ENCODE measurements around the gene CITED2.
"Not testable (repeated sequence)": the region's sequence is repeated elsewhere in the genome, so short reads cannot be mapped to it uniquely, and the experiment has no call there.

CITED2 gene

DNA sequence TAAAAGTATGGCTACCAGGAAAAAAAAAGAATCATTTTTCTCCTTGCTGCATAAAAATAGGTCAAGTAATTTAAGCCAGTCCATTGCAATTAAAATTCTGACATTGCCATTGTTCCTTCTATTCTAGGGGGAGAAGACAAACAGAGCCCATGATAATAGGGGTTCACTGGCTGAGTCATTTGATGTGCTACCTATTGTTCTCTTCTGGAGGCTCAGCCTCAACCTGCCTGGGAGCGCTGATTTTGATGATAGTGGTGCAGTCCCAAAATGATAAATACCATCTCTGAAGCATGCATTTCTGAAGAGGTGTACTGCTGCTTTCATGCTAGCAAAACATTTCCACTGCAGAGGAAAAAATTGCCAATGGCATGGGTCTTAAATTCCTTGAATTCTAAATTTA, 5.8 kb downstream of the CITED2 start:
- in situ Hi-C loops (cut with HindIII; ENCODE audit: low sequenced_read_pairs), result no loop called here

DNA sequence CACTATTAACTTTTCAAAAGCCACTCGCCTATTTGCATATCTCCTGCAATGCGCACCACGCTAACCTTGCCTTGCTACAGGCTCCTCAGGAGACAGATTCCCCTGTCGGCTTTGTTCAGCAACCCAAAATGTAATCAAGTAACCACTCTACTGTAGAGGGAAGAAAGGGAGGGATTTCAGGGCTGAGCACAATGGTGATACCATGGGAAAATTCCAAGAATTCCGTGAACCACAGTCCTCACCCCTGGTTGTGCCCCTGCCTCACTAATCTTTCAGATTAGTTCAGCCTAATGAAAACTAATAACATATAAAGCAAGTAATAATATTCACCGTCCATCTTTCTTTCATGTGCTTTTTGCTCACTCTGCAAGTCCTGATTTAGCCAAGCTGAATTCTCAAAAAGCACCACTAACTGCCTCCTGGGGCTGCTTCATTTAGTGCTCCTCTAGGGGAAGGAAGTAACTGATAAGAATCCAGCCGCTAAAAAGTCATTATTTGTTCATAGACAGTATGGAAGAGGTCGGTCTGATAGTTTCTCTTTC, 6.6 kb downstream of the CITED2 start:
- in situ Hi-C loops (cut with HindIII; ENCODE audit: low sequenced_read_pairs), result no loop called here

DNA sequence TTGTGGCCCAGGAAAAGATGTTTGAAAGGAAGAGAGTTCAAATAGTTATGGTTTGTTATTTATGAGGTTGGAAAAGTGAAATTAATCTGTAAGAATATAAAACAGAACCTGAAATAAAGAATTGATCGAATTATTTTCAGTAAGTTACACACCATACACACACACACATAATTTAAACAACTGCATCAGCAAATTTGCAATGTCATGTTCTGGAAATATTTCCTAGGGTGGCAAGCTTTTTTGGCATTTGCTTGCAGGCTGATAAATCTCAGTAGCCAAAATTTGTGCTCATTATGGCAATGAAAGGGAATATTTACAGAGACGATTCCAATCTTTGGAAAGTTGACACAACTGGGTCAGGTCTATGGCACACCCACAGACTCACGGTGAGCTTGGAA, 9.5 kb downstream of the CITED2 start:
- in situ Hi-C loops (cut with HindIII; ENCODE audit: low sequenced_read_pairs), result no loop called here

DNA sequence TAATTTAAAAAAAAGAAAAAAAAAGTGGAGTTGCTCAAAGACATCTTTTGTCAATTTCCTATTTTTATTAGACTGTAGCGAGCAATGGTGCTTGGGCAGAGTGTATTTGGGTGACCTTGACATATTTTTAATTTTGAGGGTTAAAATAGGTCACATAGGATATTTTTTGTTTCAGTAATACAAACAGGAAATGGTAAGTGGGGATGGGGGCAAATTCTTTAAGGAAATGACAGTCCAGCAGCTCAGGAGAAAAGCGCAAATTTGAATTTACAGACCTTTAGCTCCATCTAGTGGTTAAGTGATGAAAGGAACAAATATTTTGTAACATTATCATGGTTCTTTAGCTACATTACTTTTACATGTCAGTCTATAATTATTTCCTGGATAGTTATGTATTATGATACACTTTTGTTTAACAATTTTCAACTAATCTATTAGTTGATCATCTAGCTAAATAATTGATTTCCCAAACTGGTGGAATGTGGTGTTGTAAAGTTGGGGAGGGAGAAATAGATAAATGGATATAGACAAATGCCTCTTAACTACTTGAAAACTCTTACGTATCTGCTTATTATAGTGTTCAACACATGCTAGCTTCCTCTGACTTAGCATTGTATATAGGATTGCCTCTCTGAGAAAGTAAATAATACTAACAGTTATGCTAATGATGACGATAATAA, 10.0 kb downstream of the CITED2 start:
- in situ Hi-C loops (cut with HindIII; ENCODE audit: low sequenced_read_pairs), result no loop called here

DNA sequence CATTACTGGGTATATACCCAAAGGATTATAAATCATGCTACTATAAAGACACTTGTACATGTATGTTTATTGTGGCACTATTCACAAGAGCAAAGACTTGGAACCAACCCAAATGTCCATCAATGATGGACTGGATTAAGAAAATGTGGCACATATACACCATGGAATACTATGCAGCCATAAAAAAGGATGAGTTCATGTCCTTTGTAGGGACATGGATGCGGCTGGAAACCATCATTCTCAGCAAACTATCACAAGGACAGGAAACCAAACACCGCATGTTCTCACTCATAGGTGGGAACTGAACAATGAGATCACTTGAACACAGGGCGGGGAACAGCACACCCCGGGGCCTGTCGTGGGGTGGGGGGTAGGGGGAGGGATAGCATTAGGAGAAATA, 10.7 kb downstream of the CITED2 start:
- in situ Hi-C loops (cut with HindIII; ENCODE audit: low sequenced_read_pairs), result not testable (repeated sequence)

DNA sequence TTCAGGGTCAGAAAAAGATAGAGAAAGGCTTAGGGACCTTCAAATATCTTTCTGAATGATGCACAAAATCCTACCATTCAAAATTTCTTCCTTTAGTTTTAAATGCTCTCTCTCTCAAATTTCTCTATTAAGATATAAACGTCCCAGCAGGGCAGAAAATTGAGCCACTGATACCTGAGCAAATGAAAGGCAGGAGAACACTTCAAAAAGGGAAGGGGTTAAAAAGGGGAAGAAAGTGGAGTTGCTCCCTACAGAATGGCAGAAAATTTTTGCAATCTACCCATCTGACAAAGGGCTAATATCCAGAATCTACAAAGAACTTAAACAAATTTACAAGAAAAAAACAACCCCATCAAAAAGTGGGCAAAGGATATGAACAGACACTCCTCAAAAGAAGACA, 11.3 kb downstream of the CITED2 start:
- in situ Hi-C loops (cut with HindIII; ENCODE audit: low sequenced_read_pairs), result not testable (repeated sequence)

DNA sequence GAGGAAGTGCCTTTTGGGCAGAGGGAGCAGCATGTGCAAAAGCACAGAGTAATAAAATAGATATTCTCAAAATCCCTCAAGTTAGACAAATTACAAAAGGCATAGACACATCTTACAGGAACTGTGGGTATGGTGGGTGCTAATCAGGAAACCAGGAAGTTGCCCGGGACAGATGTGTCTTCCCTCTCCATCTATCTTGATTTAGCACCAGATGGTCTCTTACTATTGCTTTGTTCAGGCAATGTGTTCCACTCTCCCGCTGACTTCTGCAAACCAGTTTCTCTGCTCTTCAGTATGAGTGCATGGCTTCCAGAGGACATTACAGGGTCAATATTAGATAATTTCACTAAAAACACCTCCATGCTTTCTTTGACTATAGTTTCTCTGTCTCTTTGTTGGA, 13.2 kb downstream of the CITED2 start:
- in situ Hi-C loops (cut with HindIII; ENCODE audit: low sequenced_read_pairs), result no loop called here

DNA sequence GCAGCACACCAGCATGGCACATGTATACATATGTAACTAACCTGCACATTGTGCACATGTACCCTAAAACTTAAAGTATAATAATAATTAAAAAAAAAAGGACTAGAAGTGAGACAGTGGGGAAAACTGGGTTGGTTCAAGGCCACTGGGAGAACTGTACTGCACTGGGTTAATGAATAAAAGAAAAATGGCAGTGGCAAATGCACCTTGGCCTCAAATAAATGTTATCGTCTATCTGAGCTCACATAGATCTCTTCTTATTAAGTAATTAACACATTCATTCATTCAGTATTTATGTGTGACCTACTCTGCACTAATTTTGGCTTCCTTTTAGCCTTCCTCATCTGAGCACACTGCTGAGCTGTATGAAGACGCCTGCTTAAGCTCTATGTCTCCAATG, 17.5 kb downstream of the CITED2 start:
- in situ Hi-C loops (cut with HindIII; ENCODE audit: low sequenced_read_pairs), result no loop called here

DNA sequence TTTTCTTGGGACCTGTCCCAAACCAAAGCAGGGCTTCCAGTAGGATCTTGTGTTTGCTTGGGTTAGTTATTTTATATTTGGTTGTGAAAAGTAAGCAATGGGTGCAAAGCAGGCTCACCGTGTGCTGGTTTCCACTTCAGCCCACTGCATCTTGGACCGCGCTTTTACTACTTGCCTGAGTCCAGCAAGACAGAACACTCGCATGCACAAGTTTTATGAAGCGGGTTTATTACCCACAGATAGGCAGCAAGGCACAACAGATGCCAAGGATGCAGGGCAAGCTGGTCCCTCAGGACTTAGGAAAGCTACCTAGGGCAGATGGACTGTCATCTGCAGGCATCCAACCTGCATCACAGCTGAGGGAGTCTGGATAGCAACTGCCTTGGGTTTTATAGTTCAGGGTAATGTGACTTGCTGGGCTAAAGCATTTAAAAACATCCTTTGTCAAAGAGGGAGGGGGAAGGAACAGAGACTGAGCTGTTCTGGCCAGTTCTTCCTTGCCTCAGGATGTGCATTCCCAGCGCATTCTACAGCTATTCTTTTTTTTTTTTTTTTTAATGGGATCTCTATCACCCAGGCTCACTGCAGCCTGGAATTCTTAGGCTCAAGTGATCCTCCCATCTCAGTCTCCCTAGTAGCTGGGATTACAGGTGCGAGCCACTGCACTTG, 18.5 kb downstream of the CITED2 start:
- in situ Hi-C loops (cut with HindIII; ENCODE audit: low sequenced_read_pairs), result no loop called here

DNA sequence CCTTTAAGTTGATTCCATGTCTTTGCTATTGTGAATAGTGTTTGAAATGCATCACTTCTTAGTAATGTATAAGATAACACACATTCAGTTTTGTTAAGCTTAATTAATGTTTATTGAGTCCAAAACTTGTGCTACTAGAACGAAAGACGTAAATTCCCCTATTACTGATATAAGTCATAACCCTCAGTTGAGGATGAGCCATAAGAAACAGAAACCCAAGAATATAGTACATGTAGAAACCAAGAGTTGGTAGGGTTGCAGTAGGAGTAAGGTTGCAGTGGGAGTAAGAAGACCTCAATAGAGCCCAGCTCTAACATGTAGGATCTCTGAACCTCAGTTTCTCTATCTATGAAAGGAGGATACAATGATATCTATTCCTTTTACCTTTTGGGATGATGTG, 19.3 kb downstream of the CITED2 start:
- in situ Hi-C loops (cut with HindIII; ENCODE audit: low sequenced_read_pairs), result no loop called here

DNA sequence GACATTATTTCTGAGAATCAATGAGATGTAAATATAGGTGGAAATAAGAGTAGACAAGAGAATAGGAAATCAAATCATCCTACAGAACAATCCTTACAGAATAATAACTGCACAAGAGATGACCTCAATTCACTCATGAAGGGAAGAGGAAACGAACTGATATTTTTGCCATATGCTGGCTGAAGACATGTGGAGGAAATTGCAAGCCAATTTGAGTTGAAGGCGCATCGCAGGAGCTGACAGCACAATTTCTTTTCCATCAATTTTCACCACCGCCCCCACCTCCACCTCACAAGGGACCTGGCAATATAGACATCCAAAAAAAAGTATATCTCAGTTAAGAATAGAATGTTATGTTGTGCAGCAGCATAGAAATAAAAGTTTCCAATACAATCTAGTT, 20.3 kb downstream of the CITED2 start:
- in situ Hi-C loops (cut with HindIII; ENCODE audit: low sequenced_read_pairs), result no loop called here

DNA sequence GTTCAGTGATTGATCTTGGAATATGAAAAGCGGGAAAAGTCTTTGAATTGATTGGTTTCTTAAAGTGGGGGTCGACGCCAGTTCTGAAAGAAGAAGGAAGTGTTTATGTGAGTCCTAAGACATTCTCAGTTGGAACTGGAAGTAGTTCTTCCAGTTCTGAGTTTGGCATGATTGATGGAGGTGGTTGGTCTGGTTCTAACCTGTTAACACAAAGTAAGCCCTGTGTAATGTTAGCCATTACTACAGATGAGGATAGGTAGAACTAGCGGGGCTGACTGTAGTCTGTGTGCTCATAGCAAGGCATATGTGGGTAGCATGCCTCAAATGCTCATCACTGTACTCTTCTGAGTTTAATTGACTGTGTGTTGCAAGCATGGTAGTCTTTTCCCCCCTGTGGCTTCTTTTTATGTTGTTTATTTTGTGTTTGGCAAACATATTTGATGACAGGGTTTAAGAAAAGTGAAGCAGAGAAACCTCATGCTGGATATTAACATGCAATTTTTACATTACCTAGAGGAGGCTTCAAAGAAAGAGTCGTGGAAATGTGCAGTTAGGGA, 24.9 kb downstream of the CITED2 start:
- in situ Hi-C loops (cut with HindIII; ENCODE audit: low sequenced_read_pairs), result no loop called here

DNA sequence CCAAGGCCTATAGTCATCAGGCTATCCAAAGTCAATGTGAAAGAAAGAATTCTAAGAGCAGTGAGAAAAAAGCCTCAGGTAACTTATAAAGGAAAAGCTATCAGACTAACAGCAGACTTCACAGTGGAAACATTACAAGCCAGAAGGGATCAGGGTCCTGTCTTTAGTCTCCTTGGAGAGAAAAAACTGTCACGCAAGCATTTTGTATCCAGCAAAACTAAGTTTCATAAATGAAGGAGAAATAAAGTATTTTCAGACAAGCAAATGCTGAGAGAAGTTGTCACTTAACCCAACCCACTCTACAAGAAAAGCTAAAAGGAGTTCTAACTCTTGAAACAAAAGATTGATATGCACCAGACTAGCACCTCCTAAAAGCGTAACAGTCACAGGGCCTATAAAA, 28.1 kb downstream of the CITED2 start:
- in situ Hi-C loops (cut with HindIII; ENCODE audit: low sequenced_read_pairs), result no loop called here

DNA sequence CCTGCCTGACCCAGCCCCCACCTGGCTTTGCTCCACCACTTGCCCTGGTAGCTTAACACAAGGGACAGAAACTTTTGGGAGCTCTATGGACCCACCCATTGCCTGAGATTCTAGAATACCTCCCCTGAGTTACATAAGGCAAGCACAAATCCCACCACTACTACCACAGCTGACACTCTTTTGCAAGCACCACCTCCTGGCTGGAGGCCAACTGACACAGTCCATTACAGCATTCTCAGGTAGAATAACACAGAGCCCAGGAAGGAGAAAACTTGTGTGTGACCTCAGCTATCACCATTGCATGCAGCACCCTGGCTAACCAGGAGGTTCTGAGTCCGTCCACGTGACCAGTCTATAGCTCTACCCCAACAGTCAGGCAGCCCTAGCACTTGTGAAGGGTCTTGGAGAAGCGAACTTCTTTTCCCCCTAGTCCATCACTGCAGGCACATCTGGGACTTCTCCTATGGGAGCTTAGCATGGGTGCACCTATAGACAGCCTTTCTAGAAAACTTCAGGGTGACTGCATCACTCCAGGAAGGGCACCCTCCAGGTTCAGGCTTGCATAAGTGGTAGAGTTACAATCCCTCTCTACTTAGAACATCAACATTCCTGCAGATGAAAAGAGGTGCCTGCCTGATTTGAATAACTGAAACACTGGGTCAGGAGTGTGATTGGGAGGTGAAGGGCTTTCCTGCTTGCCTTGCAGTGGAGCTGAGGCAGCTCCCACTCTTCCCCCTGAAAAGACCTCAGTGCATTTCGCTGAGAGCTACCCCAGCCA, 30.1 kb downstream of the CITED2 start:
- in situ Hi-C loops (cut with HindIII; ENCODE audit: low sequenced_read_pairs), result no loop called here

DNA sequence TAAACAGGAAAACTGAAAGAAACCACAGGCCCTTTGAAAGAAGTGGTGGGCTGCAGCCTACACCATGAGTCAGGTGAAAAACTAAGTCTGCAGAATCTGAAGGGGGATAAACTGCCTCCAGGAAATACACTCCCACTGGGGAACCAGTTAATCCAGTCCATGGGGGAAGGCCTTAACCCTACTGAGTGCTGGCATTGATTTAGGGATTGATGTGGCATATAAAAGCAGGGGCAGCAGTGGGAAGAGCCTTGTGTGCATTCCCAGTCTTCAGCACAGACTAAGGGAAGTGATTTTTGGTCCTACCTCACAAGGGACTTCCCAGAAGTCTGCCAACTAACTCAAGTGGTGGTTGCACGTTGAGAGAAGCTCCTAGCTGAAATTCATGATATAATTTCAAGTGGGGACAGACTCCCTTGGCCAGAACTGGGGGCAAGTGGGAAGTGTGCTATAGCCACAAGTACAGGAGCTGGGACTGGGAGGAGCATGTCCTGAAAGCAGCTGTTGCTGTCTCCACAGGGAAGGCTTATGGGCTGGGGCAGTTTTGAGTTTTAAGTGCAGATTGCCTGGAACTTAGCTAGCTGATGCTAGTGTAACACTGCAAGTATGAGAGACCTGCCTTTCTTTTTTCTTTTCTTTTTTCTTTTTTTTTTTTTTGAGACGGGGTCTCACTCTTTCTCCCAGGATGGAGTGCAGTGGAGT, 31.2 kb downstream of the CITED2 start:
- in situ Hi-C loops (cut with HindIII; ENCODE audit: low sequenced_read_pairs), result no loop called here

DNA sequence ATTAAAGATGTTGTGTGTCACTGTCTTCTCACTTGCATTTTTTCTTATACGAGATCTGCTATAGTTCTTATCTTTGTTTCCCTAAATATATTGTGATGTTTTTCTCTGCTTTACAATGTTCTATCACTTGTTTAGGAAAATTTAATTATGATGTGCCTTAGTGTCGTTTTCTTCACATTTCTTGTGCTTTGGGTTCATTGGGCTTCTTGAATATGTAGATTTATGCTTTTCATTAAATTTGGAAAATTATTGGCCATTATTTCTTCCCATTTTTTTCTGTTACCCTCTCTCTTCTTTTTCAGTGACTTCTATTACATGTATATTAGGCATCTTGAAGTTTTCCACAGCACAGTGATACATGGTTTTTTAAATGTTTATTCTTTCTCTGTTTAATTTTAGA, 33.4 kb downstream of the CITED2 start:
- in situ Hi-C loops (cut with HindIII; ENCODE audit: low sequenced_read_pairs), result no loop called here

DNA sequence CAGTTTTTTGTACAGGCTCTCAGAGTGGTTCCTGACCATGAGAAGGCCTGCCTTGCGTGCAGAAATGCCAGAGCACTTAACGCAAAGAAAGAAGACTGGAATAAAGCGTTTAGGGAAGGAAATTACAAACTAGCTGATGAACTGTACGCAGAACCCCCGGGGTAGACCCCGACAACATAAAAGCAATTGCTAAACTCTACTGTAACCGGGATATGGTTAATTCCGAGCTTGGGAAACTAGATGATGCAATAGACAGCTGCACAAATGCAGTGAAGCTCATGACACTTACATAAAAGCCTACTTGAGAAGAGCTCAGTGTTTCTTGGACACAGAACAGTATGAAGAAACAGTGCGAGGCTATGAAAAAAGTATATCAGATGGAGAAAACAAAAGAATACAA, 35.7 kb downstream of the CITED2 start:
- in situ Hi-C loops (cut with HindIII; ENCODE audit: low sequenced_read_pairs), result no loop called here

DNA sequence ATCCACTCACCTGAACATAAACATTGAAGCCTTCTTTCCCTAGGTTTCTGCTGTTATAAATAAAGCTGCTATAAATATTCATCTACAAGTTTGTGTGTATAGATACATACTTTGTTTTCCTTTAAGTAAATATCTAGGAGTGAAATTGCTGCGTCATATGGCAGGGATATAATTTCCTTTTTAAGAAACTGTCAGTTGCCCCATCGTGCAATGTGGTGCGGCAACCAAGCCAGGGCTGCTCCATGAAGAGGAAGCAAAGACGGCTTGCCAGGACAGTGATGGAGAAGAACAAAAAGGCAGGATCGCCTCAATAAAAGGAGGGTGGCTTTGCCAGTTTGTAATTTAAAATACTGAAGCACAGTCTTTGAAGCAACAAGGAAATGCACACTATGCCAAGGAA, 36.6 kb downstream of the CITED2 start:
- in situ Hi-C loops (cut with HindIII; ENCODE audit: low sequenced_read_pairs), result no loop called here

DNA sequence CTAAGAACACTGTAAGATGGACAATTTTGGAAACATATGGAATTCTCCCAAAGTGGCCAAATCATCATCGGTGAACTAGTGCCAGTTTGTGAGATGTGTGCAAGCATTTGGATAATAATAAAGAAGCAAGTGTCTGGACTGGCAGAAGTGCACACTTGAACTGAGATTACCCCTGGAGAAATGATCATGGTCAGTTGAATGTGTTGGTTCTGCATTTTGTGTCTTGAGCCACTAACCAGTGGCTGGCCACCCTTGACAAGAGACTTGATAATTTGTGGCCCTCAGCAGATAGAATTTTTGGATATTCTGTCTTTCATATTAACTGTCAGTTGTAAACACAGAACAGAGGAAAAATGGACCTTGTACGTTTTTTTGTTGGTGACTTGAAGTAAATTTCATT, 37.4 kb downstream of the CITED2 start:
- in situ Hi-C loops (cut with HindIII; ENCODE audit: low sequenced_read_pairs), result no loop called here

DNA sequence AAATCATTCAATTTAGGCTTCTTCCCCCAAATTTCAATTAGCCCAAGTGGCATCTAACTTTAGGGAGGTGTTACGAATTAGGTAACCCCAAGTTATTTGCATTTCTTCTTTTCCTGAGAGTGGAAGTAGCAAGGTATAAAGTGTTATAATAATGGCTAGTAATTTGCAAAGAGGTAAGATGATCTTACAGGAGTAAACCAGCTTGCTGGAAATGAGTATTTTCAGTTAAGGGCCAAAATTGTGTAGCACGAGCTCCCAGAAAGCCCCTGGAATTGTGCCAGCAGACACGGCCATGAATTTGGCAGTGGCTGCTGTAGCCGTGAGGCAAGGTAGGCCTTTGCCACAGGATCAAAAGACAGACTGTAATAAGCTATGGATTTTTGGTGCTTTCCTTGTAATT, 38.0 kb downstream of the CITED2 start:
- in situ Hi-C loops (cut with HindIII; ENCODE audit: low sequenced_read_pairs), result no loop called here
